ENCODE measurements around the gene PTBP1. TPM values are rescaled to one million over a fixed set of nuclear protein-coding genes. Genes with fewer than 3 reads are reported as not detected.

Gene PTBP1
- total and polyA plus RNA-seq, 2 of the 13 experiments (the other 11 are each of a cell fraction or from before 2014, with no cell fraction given), result 195 to 288 TPM

DNA sequence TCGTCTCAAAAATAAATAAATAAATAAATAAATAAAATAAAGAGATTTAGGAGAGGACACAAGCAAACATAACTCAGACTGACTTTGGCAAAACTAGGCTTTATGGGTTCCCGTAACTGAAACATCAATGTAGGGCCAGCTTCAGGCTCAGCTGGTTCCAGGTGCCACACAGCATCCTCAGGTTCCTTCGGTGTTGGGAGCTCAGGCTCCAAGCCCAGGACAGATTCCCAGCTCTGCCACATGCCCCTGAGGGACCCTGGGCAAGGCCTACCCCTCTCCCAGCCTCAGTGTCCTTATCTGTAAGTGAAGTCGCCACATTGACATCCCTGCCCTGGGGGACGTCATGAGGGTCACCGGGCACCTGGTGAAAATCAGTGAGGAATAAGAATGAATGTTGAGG lies 27.6 kb upstream of the PTBP1 start:
- BruUV-seq (replicated peaks), result no TSS peak
- intact Hi-C loops (cut with micrococcal nuclease; ENCODE audit: unreplicated experiment), result loop anchor here (2.0 to 5.0 kb wide), 3 partner anchors 29 to 148 kb away; partner anchors contain the start of genes CFD and KISS1R
- H3K4me3 ChIP-seq (replicated peaks in 1 of 3; ENCODE audit: insufficient read depth in 1 of 3, low read depth in 2 of 3, low read length in 3 of 3), result no peak overlapping the region

More for the DNA sequence above, 27.6 kb upstream of the PTBP1 start:
- Histone ChIP-seq H2AFZ (ENCODE audit: low read length) (no peak overlapping the region), H3K27me3 (ENCODE audit: control insufficient read depth in 1 of 2, insufficient read depth in 2 of 2, low read length in 2 of 2) (no peaks in the 10 kb centered on the region; a peak in 1 of 5 replicates), H3K9me3 (ENCODE audit: low read length) (no peaks in the 10 kb centered on the region), H3K27ac (ENCODE audit: extremely low read length, insufficient read depth, low read length) (no peak overlapping the region), H3K9ac (ENCODE audit: insufficient read depth, low read depth, low read length) (no peak overlapping the region), H3K4me1 (ENCODE audit: insufficient read depth, low read length) (peaks cover 33% of the 10 kb centered on the region), H3K4me2 (ENCODE audit: low read depth, low read length) (no peak overlapping the region), H4K20me1 (ENCODE audit: insufficient read depth, low read length) (no peaks in the 10 kb centered on the region), H3K36me3 (replicated peaks in 1 of 2; ENCODE audit: control insufficient read depth in 1 of 2, insufficient read depth in 2 of 2, low read length in 2 of 2) (no peaks in the 10 kb centered on the region), H3K79me2 (ENCODE audit: insufficient read depth, low read length) (no peaks in the 10 kb centered on the region)
- FAIRE-seq (no peak), ATAC-seq (no peak), DNase-seq (ENCODE audit: low spot score) (no peak)
- in situ Hi-C loops (cut with HindIII; ENCODE audit: extremely low pct_ligation_motif_present, low pct_unique_long_range_greater_than_20kb), result loop anchor here (5.0 to 10.0 kb wide), 3 partner anchors 85 to 215 kb away; partner anchors contain the start of genes CFD, ELANE and WDR18
- ChIA-PET CTCF (ENCODE audit: low intra/inter-chr PET ratio, low total read pairs) (interaction anchor here (1.2 to 2.4 kb wide), 4 partner anchors 20 to 152 kb away, joined by 5 to 14 read pairs (median 10); partner anchors contain the start of gene KISS1R), POLR2A (interaction anchor here (1.1 kb wide), 1 partner anchor 124 kb away, joined by 4 read pairs; the partner anchor contains the start of gene RNU6-9)
- WGBS (ENCODE audit: low lambda C conversion rate), result 46% methylated on average over 6 of the region's 6 CpGs
- TF ChIP-seq CC2D1A (CRISPR knock-in tag; IDR thresholded peaks at IDR 0.05), result no peak
- TF ChIP-seq, protein P1, sequence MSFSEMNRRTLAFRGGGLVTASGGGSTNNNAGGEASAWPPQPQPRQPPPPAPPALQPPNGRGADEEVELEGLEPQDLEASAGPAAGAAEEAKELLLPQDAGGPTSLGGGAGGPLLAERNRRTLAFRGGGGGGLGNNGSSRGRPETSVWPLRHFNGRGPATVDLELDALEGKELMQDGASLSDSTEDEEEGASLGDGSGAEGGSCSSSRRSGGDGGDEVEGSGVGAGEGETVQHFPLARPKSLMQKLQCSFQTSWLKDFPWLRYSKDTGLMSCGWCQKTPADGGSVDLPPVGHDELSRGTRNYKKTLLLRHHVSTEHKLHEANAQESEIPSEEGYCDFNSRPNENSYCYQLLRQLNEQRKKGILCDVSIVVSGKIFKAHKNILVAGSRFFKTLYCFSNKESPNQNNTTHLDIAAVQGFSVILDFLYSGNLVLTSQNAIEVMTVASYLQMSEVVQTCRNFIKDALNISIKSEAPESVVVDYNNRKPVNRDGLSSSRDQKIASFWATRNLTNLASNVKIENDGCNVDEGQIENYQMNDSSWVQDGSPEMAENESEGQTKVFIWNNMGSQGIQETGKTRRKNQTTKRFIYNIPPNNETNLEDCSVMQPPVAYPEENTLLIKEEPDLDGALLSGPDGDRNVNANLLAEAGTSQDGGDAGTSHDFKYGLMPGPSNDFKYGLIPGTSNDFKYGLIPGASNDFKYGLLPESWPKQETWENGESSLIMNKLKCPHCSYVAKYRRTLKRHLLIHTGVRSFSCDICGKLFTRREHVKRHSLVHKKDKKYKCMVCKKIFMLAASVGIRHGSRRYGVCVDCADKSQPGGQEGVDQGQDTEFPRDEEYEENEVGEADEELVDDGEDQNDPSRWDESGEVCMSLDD (CRISPR knock-in tag; IDR thresholded peaks at IDR 0.05; ENCODE audit: borderline replicate concordance), result no peak
- TF ChIP-seq ELF1 (CRISPR knock-in tag; IDR thresholded peaks at IDR 0.05), result no peak
- TF ChIP-seq ZNF329 (CRISPR knock-in tag; IDR thresholded peaks at IDR 0.05; ENCODE audit: low read depth), result peak; percentile 98
- no peak for TF ChIP-seq ZNF7 (CRISPR knock-in tag; IDR thresholded peaks at IDR 0.05)
